Astrocyte (in vitro differentiated cells and primary cell): Measurements from ENCODE around the gene KMT2A.

Experiments
- EZH2 ChIP-seq: IDR thresholded peaks from 2 replicates; pipeline ENCODE4 v1.6.1; 2012; ENCODE audit warnings: mild to moderate bottlenecking, low read length, inconsistent platforms; ENCODE audit not compliant: insufficient read depth
- TF ChIP-seq, protein P1 (sequence below): IDR thresholded peaks from 2 replicates; pipeline ENCODE4 v1.5.1; 2011; ENCODE audit warnings: low read depth, mild to moderate bottlenecking, inconsistent platforms, low read length, moderate library complexity; ENCODE audit not compliant: insufficient read depth

DNA sequence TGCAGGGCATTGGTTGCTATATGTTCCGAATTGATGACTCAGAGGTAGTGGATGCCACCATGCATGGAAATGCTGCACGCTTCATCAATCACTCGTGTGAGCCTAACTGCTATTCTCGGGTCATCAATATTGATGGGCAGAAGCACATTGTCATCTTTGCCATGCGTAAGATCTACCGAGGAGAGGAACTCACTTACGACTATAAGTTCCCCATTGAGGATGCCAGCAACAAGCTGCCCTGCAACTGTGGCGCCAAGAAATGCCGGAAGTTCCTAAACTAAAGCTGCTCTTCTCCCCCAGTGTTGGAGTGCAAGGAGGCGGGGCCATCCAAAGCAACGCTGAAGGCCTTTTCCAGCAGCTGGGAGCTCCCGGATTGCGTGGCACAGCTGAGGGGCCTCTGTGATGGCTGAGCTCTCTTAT, 85.6 kb downstream of the KMT2A start:
- TF ChIP-seq, protein P1, sequence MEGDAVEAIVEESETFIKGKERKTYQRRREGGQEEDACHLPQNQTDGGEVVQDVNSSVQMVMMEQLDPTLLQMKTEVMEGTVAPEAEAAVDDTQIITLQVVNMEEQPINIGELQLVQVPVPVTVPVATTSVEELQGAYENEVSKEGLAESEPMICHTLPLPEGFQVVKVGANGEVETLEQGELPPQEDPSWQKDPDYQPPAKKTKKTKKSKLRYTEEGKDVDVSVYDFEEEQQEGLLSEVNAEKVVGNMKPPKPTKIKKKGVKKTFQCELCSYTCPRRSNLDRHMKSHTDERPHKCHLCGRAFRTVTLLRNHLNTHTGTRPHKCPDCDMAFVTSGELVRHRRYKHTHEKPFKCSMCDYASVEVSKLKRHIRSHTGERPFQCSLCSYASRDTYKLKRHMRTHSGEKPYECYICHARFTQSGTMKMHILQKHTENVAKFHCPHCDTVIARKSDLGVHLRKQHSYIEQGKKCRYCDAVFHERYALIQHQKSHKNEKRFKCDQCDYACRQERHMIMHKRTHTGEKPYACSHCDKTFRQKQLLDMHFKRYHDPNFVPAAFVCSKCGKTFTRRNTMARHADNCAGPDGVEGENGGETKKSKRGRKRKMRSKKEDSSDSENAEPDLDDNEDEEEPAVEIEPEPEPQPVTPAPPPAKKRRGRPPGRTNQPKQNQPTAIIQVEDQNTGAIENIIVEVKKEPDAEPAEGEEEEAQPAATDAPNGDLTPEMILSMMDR = no peak
- TF ChIP-seq EZH2 = no peak
